Stimulated activated CD4-positive, alpha-beta T cell treated with anti-CD3 and anti-CD28 coated beads, Interleukin-12 subunit alpha, Interleukin-12 subunit beta, amount 100 ng/mL, for 4 hours (primary cell): ENCODE measurements around the gene JSRP1.
"Not testable (repeated sequence)": the region's sequence is repeated elsewhere in the genome, so short reads cannot be mapped to it uniquely, and the experiment has no call there.

Source experiments
- DNase-seq: peaks from one replicate; pipeline ENCODE4 v3.0.0-alpha.2; 2020

The JSRP1 gene

DNA sequence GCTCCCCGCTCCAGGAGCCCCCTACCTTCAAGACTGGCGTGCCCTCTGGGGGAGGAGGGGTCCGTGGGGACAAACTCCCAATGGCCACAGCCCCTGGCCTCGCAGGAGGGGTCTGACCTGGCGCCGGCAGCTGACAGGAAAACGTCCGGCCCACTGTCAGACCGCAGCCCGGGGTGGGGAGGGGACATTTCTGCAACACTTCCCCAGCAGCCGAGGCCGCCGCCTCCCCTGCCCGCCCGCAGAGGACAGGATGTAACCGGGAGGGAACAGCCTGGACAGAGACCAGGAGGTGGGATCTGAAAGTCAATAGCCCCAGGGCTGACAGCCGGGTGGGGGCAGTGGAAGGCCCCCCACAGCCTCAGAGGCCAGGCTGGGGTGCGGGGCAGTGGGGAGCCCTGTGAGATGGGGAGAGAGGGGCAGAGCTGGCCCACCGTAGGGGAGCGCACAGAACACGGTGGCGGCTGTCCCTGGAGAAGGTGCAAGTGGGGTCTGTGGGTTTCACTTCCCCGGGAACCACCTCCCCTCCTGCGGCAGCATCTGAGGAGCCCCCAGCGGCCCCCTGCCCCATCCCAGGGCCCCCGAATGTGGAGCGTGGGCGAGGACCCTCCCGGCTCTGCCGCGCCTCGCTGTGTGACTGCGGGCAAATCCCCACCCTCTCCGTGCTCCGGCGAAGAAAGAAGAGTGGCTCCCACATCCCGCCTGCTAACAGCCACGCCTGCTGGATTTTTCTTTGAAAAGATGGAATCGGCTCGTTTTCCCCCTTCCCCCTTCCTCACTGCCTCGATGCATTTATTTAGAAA is 26.0 kb upstream of the JSRP1 start, which contains the start of gene PEAK3:
Gene PEAK3, minus strand, starts transcription at position 114 of the 800 bp plus-strand sequence. CDS start 1,244 bp downstream, outside the sequence.
- no peak for DNase-seq

DNA sequence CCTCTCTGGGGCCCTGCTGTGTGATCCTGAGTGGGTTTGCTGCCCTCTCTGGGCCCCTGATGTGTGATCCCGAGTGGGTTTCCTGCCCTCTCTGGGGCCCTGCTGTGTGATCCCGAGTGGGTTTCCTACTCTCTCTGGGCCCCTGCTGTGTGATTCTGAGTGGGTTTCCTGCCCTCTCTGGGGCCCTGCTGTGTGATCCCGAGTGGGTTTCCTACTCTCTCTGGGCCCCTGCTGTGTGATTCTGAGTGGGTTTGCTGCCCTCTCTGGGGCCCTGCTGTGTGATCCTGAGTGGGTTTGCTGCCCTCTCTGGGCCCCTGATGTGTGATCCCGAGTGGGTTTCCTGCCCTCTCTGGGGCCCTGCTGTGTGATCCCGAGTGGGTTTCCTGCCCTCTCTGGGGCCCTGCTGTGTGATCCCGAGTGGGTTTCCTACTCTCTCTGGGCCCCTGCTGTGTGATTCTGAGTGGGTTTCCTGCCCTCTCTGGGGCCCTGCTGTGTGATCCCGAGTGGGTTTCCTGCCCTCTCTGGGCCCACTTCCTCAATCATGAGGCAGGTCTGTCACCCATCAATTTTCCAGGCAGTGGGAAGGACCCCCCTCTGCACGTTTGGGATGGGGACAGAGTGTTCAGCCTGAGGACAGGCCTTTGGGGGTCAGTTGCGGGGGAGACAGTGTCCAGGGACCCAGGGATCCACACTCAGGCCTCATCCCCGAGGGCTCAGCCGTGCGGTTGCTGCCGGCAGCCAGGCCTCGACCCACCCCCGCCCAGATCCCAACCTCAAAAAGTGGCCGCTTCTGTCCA is 25.2 kb upstream of the JSRP1 start:
- not testable (repeated sequence) for DNase-seq

DNA sequence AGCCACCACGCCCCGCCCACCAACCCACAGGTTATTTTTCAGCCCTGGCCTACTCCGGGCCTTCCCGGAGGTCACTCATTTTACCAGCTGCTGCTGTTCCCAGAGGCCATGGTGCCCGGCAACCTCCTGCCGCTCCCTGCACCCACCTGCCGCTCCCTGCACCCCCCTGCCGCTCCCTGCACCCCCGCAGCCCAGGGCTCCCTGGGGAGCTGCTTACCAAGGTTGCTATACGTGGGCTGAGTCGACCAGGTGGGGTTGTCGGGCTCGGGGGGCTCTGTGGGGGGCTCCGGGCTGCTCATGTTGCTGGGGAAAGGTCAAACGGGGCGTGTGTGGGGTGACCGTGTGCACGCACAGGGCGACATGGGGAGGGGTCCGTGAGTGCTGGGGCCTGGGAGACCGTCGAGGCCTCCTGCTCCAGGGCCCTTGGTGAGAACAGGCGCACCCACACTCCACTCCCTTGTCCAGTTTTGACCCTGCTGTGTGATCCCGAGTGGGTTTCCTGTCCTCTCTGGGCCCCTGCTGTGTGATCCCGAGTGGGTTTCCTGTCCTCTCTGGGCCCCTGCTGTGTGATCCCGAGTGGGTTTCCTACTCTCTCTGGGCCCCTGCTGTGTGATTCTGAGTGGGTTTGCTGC is 24.5 kb upstream of the JSRP1 start:
- DNase-seq, result no peak

DNA sequence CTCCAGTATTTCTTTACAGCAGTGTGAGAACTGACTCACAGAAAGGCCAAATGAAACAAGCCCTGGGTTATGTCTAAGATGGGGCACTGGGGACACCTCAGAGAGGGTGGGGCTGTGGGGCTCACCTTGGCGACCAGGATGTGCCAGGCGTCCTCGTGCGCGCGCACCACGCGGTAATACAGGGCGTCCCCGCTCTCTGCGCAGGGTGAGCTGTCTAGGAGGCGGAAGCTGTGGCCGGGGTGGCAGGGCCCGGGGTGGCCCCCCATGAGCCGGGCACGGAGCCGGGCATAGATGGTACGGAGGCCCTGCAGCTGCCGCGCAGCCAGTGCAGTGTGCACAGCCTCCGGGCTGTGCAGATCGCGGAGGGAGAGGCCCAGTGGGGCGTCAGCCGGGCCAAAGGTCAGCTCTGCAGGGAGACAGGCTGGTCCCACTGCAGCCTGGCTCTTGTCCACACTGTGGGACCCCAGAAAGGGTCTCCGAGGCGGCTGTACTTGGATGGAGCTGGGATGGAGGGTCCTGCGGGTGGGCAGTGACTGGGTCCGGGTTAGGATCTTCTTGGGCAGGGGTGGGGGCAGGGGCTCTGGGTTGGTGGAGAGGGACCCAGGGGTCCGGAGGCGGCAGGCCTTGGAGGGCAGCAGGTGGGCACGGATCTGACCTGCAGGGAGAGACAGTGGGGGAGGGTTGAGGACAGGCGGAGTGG is 22.4 kb upstream of the JSRP1 start:
- DNase-seq, result no peak

DNA sequence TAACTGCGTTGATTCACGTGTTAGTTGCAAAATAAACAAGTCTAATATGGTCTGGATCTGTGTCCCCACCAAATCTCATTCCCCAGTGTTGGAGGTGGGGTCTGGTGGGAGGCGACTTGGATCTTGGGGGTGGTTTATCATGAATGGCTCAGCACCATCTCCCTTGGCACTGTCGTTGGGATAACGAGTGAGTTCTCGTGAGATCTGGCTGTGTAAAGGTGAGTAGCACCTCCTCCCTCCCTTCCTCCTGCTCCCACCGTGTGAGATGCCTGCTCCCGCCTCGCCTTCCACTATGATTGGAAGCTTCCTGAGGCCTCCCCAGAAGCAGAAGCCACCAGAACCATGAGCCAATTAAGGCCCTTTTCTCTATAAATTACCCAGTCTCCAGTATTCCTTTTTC is 20.9 kb upstream of the JSRP1 start:
- no peak for DNase-seq

DNA sequence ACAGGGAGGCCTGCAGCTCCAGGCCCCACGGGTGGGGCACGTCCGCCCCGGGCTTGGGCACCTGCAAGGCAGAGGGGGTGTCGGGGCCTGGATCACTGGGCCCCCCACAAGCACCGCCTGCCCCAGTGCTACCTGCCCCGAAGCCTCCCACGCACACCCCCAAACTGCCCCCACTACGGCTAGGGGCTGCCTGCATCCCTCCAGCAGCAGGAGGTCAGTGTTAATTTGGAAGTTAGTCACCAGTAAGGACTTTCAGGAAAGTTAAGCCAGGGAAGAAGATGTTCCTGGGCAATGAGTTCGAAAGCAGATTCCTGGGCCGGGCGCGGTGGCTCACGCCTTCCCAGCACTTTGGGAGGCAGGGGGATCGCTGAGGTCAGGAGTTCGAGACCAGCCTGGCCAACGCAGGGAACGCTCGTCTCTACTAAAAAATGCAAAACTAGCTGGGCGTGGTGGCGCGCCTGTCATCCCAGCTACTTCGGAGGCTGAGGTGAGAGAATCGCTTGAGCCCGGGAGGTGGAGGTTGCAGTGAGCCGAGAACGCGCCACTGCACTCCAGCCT is 20.3 kb upstream of the JSRP1 start:
- DNase-seq, result no peak

DNA sequence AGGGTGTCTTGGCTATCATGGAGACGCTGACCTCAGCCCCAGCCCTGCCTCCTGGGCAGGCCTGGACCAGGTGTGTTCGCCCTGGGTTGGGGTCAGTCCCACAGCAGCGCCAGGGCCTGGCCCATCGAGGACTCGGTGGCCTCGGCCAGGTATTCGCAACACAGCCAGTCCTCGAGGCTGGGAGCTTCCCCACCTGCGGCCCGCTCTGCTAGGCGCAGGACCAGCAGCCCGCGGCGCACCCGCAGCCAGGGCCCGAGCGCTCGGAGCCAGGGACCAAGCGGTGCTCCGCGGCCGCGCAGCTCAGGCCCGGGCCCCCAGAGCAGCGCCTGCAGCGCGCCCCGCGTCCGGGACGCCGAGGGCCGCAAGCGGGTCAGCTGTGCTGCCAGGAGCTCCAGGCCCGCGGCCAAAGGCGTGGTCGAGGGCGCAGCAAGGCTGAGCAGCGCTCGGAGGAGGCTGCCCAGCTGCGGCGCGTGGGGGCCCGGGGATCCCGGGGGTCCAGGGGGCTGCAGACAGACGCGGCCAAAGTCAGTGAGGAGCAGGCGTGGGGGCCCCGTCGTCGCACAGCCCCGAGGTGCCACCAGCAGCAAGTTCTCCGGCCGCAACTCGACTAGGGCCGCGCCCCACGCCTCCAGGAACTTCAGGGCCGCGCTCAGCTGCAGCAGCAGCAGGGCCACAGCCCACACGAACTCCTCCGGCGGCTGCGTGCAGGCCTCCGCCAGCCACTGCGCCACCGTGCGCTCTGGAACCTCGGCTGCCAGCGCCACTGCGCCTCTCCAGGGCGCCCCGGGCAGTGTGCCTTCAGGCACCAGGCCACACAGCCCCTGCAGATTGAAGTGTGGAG is 19.6 kb upstream of the JSRP1 start:
- DNase-seq, result no peak

DNA sequence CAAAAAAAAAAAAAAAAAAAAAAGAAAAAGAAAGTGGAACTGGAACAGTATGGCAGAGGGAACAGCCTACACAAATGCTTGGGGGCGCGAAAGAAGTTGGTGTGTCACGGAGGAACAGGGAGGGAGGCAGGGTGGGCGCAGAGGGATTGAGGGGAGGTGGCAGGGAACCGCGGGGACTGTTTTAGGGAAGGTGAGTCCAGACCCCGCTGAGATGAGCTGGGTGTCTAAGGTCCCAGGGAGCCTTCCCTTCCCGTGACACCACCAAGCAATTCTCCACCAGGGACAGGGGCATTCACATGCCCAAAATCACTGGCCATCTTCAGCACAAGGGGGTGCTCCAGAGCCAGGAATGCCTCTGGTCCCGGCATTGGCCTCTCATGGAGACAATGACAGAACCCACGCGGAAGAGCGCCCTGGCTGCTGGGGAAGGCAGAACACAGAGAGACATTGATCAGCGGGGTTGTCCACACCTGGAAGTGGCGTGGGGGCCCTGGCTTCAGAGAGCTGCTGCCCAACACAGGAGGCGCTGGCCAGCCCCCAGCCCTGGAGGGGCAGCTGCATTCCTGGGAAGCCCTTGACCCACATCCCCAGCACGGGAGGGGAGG is 18.8 kb upstream of the JSRP1 start:
- DNase-seq, result peak; percentile 37

DNA sequence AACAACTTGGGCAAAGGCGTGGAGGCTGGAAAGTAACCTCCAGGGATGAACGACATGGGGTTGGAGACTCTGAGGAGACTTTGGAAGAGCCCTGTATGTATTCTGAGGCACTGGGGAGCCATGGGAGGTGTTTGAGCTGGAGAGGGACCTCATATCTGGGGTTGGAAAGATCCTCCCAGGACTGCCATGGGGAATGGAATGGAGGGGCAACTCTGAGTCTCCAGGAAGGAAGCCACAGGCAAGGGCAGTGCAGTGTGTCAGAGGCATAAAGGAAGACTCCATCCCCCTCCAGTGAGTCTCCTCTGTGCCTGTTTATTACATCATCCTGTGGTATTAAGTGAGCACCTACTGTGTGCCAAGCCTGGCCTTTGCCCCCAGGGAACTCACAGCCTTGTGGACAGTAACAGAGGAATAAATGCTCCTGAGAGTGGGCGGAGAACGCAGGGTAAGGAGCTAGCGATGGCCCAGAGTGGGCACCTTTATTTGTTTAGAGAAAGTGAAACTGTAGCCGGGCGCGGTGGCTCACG is 18.0 kb upstream of the JSRP1 start:
- no peak for DNase-seq

DNA sequence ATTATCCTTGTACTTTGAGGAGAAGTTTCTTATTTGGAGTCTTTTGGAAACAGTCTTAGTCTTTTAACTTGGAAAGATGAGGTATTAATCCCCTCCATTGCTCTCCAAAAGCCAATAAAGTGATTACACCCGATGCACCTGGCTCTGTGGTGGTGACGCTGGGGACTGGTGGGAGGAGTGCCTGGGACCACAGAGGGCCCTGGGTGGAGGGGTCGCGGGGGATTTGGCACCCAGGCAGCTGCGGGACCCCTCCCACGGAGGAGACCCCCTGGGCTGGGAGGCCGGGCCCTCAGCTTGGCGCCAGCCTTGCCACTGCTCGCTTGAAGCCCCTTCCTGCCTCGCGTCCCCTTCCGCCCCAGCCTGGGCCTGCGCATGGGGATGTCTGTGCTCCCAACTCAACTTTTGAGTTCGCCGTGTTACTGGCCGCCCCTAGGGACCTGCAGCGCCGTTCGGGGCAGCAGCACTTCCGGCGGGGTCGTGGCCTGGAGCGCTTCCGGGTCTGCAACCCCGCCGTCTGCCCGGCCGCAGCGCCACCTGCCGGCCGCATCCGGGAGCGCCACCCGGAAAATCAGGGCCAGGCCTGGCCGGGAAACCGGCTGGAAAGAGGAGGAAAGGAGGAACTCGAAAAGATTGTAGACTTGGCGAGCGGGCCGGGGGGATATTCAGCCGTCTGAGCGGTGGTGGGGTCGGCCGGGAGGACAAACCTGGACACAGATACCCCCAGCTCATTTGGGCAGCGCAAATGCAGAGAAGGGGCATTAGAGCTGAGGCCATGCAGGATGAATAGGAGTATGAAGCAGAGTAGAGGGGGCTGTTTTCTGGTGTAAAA is 17.4 kb upstream of the JSRP1 start:
- peak; percentile 71 for DNase-seq

DNA sequence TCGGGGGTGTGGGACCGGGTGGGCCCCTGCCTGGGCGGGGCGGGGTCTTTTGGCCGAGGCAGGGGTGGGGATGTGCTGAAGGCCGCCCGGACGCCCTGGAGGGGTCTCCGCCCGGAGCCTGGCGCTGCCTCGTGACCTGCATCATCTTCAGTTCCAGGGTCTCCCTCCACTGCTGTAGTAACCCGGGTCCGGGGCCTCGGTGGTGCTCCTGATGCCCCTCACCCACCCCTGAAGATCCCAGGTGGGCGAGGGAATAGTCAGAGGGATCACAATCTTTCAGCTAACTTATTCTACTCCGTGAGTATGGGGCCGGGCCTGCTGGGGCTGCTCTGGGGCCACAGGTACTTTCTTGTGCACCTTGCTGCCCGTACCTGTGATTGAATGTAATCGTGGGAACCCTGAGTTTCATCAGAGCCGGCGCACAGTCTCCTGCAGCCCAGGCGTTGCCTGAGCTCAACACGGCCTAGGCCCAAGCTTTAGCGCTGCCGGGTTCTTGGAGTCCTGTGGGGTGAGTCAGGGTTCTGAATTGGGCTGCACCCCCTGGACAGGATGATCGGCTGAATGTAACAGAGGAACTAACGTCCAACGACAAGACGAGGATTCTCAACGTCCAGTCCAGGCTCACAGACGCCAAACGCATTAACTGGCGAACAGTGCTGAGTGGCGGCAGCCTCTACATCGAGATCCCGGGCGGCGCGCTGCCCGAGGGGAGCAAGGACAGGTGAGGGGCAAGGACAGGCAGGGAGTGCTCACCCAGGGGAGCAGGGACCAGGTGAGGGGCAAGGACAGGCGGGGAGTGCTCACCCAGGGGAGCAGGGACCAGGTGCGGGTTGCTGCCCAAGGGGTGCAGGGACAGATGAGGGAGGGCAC is 15.3 kb upstream of the JSRP1 start:
- no peak for DNase-seq

DNA sequence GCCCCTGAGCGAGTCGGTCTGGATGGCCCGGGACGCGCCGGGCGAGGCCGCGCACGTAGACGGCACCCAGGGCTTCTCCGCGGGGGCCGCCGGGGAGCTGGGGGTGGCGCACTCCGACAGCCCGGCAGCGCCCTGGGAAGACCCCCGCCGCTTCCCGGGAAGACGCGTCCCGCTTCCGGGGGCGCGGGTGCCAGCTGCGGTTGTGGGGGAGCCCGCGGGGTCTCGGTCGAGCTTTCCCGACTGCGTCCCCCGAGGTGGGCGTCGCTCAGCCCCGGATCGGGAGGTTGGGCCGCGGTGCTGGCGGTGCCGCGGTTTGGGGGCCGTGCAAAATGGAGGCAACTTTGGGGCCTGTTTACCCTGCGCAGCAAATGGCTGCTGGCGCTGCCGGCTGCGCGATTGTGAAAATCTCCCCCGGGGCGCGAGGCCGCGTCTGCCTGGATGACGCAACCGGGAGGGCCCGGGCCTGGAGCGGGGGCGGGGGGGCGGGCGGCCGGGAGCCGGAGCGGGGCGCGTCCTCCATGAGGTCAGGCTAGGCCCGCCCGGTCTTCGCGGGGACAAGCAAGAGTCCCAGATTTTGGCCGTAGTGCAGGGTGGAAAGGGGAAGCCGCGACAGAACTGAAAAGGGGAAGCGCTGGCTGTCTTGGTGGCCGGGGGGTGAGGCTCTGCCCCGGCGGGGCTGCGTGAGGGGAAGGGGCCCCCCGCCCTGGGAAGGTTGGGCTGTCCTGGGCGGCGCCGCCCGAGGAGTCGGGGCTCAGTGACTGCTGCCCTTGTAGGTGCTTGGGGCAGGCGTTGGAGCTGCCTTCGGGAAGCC is 14.4 kb upstream of the JSRP1 start:
- peak; percentile 72 for DNase-seq

DNA sequence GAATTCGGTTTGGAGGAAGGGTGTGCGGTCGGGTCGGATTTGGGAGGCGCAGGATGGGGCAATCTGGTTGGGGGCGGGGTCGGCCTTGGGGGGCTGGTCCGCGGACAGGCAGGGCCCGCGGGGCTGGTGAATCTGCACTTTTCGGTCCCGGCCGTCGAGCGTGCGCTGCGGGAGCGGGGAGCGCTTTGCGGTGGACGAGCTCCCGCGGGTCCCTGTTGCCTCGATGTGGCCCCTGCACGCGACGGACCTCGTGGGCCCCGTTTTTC is 13.9 kb upstream of the JSRP1 start:
- DNase-seq, result peak; percentile 38

DNA sequence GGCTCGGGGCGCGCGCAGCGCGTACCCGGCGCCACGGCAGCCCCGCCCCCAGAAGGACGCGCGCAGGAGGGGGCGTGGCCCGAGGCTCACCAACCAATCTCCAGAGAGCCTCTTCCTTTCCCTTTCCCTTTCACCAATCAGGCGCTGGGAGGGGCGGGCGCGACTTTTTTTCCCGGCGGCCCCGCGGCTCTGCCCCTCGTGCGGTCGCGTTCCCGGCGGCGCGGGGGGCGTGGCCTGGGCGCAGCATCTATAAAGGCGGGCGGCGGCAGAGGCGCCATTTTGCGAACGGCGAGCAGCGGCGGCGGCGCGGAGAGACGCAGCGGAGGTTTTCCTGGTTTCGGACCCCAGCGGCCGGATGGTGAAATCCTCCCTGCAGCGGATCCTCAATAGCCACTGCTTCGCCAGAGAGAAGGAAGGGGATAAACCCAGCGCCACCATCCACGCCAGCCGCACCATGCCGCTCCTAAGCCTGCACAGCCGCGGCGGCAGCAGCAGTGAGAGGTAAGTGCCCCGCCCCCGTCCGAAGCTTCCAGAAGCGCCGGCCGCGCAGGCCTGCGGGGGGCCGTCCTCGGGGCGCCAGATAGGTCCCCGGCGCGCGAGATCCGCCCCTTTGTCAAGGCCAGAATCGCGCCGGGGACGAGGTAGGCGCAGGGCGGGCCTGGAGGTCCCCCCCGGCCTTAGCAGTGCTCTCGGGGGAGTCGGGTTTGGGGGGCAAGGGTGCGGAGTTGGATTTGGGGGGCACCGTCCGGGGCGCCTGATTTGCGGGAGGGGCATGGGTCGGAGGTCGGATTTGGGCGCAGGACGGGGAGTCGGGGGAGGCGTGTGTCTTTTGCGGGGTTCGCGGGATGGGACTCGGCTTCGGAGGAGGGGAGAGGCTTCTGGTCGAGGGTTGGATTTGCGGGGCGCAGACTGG is 13.3 kb upstream of the JSRP1 start:
- DNase-seq, result peak; percentile 99

DNA sequence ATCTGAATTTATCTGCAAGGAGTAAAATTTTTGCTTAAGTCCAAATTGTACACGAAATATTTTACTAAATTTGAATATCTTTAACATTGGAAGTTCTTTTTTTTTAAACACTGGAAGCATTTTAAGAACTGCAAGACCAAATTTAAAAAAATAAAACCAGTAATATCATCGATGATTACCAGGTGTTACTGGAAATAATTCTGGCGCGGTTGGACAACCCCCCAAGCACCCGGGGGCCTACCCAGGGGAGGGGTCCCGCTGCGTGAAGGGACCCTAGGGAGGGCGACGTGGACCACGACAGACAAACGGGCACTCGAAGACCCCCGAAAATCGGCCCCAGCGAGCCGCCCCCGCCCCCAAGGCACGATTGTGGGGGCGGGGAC is 12.6 kb upstream of the JSRP1 start:
- DNase-seq, result no peak

DNA sequence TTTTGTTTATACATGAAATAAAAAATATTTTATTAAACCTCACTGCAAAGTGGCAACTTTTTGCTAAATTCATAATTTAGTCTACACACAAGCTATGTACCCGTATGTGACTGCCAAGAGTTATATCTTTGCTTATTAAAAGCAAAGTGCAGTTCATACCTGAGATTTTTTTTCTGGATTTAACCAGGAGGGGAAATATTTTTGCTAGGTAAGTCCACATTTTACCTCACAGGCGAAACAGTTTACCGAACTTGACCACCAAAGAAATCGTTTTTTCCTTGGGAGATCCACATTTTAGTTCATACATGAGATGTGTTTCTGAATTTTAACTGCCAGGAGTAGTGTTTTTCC is 12.2 kb upstream of the JSRP1 start:
- DNase-seq, result no peak

DNA sequence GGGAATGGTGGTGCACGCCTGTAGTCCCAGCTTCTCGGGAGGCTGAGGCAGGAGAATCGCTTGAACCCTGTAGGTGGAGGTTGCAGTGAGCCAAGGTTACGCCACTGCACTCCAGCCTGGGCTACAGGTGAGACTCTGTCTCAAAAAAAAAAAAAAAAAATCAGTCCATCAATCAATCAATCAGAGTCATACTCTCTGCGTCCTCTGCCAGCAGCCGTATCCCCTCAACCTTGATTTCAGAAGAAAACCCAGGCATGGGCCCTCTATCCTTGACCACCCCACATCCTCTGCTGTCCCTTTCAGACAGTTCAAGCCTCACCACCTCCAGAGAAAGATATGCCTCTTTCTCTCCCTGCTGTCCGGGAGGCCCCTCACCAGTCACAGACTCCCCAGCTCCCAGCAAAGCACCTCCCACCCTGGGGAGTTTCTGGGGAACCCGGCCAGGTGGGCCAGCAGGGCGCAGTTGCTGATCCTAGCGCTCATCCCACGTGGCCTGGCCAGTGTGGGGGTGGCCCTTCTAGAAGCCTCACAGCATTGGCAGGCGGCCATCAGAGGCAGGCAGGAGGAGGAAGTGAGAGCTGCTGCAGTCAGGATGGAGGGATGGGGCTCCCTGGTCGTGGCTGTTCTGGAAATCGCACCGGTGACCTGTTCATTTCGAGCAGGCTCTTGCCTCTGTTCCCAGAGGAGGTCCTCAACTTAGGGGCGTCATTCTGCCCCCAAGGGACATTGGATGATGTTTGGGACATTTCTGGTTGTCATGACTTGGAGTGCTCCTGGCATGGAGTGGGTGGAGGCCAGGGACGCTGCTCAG is 10.2 kb upstream of the JSRP1 start:
- no peak for DNase-seq
